GM18868 (cell line): ENCODE data around the gene ZBTB38.

Experiments used
- ATAC-seq: cut with Tn5 transposase; IDR thresholded peaks from one replicate; pipeline ENCODE4 v1.9.1; 2021; ENCODE audit warnings: mild to moderate bottlenecking, moderate library complexity; ENCODE audit not compliant: unreplicated experiment

Gene ZBTB38

DNA sequence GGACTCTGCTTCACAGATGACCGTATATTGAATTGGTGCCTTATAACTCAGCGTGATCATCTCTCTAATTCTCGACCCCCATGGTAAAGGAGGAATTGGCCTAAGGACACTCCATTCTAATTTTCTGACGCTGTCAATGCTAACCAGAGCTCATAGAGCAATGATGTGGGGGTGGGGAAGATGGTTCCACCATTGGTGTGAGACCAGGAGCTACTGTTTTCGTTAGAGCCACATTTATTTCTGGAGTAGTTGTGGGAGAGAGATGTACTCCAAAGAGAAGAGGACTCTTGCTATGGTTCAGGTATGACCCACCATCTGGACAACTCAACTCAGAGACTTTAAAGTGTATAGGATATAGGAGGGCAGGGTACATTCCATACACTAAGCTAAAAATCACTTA is 16.3 kb downstream of the ZBTB38 start:
- no peak for ATAC-seq

DNA sequence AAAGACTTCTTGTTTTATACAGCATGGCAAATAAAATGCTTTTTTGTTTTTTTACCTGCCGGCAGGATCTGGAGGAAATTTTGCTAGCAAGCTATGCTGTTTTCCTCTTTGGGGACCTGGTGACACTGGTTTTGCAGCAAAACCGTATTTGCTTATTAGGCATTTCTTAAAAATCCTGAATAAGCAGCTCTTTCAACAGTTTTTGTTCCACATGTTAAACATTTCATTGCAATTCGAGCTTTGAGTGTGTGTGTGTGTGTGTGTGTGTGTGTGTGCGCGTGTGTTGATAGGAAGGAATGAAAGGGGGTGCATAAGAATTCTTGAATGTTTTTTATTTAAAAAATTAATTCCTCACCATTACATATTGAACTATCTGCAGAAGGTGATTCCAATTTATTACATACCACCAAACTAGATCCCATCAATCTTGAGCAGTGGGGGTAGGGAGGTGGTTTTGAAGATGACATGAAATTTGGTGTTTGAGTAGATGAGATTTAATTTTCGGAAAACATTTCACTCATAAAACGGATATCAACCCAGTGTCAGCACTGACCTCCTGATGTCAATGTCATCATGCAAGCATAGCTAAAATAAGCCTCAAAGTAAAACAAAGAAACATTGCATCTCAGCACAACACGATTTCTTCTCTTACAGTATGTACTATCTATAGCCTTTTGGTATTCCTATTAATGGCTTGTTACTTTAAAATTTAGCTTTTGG is 17.3 kb downstream of the ZBTB38 start:
- ATAC-seq = no peak

DNA sequence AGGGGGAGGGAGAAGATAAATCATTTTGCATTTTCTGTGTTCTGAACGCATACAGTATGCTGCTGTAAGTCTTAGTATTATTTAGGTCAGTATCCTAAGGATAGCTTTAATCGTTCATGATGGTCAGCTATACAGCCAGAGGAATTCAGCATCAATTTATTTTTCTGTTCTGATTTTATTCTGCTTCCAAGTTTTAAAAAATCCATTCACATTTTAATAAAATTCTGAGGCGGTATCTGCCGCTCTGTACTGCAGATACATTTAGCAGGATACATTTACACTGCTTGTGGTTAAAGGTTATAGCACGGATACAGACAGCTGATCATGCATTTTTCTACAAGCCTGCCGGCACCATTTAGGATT is 17.8 kb downstream of the ZBTB38 start:
- ATAC-seq = peak; percentile 22

DNA sequence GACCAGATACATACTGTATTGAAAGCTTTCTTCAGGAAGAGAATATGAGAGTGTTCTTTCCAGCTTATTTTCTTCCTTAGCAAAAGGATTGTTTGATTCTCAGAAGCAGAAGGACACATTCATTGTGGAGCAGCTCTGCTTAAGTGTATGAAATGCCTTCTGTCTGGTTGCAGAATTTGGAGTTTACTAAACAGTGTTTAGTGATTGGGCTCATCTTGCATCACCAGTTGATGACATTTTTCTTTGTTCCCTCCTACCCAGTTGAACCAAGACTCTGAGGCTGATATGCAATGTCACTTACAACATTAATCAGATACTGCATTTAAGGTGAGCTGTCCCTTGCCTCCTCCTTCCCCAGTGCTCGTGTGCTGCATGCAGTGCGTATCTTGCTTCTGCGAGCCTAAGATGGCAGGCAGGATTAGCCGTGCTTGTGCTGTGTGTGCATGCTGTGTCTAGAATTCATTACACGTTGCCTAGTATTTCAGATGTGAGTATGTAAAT is 18.4 kb downstream of the ZBTB38 start:
- ATAC-seq = peak; percentile 37

DNA sequence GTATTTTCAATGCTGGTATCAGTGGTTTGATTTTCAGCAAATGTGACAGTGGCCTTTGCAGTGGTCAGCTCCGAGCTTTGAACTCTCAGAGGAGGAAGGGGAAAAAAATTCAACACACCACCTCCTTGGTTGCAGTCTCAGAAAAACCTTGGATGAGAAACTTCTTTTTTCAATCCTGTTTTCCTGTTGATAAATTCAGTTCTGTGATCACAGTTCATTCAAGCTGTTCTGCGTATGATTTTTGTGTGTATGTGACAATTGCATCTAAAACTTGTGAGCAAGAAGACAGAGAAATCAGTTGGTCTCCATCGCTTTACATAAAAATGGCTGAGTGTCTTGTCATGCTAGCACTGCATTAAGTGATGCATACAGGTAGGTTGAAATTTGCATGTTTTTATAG is 19.2 kb downstream of the ZBTB38 start:
- no peak for ATAC-seq

DNA sequence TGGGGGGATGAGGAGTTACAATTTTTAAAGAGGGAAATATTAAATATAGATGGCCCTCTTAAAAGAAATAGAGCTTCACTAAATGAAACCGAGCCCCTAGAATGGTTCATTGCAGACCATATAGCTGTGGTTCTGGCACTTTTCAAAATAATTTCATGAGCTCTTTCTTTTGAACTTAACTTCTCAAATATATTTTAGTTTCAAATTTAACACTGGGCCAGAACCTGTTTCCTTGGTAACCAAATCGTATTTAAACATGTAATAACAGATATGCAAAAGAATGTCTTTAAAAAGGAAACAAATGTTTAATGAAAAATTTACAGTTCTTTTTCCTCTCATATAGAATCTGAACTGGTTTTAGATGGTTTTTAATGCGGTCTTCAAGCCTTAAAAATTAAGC is 20.1 kb downstream of the ZBTB38 start:
- no peak for ATAC-seq

DNA sequence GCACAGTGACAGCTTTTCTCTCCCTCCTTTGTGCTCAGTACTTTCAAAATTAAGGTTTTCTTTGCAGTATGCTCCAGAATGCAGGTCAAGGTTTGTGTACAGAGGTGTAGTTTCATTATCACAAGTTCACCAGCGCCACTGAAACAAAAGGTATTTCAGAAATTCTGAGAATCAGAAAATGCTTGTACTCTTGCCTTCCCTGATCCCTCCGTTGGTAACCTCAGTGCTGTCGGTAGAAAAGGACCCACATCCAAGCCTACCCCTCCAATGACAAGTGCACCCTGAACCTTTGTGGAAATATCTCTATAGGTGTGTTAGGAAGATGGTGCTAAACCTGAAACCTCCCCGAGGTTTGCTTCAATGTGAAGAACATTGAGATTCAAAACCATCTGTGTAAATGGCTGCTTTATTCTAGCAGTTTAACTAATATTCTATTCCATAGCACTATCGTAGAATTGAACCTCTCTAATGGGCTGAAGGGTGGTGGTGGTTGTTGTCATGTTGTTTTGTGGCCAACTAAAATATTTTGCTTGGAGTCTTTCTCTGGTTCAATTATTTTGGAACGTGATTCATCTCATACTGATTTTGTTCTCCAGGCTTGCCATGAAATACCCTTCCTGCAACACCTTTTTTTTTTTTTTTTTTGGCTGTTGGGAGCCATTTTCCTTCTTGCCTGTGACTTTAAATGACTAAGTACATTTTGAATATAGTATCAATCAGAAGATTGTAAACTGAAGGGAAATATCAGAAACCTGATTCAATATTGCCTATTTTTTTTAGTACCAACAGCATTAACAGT is 20.7 kb downstream of the ZBTB38 start:
- ATAC-seq = no peak

DNA sequence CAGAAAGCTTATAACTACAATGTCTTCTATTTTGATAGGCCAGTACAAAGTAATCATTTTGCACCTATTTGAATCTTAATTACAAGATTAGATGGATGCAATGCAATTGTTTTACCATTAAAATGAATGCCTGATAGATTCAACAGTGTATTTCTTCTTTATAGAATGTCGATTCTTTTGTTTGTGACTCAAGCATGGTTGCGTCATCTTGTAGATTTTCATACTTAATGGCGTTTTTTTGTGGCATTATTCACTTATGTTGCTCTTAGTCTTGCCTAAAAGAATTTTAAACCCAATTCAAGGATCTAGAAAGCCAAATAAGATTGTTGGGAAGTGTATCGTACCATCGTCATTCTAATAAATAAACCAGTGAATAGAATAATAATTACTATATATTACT is 21.4 kb downstream of the ZBTB38 start:
- ATAC-seq = no peak

DNA sequence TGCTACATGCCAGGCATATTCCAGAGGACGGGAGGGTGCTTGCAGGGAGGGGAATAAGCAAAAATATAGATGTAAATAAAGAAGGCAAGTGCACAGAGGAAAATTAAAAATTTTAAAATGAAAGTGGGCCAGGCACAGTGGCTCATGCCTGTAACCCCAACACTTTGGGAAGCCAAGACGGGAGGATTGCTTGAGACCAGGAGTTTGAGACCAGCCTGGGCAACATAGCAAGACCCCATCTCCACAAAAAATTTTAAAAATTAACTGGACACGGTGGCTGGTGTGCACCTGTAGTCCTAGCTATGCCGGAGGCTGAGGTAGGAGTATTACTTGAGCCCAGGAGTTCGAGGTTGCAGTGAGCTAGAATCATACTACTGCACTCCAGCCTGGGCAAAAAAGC is 22.4 kb downstream of the ZBTB38 start:
- no peak for ATAC-seq

DNA sequence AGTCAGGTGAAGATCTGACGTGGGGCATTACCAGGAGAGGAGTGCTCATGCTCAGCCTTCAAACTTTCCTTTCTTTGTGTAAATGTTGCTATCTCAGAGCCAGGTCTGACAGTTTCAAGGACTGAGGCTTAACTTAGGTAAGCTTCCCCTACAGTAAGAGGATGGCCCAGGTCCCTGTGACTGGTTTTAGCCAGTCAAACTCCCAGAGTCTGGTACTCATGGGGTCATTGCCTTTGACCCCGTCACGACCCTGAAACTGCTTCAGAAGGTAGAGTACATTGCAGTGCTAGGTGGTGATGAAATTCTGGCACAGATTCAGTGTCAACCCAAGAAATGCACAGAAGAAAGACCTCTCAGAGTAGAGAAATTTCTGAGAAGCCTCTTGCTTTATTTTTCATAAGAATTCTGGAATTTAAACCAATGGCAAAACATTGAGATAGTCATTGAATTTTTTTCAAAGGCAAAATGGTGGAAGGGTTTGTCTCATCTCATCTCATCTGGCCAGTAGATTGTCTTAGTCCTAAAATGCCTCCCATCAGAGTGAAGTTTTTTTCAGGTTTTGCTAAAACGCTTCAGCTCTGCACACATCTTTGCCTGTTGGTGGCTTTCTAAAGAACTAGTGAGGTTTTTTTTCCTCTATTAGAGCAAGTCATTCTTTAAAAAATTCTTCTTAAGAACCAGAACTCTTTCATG is 23.1 kb downstream of the ZBTB38 start:
- ATAC-seq = peak; percentile 33

DNA sequence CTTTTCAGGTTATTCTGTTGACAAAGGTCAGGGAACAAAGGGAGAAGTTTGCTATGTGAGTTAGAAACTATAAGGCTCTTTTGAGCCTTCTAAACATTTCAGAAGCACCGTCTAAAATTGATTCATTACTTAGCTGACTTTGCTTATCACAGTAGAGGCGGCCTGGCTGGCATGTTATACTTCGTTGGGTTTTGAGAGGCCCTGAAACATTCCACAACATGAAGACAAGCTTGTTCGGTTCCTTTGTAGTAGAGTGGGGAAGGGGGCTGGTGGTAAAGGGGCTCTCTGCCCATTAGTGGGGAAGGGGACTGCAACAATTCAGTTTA is 23.6 kb downstream of the ZBTB38 start:
- ATAC-seq = no peak

DNA sequence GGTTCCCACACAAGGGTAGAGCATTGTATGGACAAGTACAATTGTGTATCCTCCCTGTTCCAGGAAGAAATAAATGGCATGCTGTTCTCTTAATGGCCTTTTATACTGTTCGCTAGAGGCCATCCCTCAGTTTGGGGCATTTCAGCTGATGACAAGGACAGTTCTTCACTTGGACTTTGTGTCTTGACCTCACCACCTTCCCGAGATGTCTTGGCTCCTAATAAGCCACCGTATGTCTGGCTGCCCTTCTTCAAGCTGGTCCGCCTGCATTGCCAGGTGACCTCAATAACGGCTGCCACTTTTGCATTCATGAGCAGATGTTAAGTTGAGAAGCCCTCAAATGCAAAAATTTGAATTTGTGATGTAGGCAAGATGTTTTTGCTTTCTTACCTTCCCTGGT is 24.1 kb downstream of the ZBTB38 start:
- no peak for ATAC-seq

DNA sequence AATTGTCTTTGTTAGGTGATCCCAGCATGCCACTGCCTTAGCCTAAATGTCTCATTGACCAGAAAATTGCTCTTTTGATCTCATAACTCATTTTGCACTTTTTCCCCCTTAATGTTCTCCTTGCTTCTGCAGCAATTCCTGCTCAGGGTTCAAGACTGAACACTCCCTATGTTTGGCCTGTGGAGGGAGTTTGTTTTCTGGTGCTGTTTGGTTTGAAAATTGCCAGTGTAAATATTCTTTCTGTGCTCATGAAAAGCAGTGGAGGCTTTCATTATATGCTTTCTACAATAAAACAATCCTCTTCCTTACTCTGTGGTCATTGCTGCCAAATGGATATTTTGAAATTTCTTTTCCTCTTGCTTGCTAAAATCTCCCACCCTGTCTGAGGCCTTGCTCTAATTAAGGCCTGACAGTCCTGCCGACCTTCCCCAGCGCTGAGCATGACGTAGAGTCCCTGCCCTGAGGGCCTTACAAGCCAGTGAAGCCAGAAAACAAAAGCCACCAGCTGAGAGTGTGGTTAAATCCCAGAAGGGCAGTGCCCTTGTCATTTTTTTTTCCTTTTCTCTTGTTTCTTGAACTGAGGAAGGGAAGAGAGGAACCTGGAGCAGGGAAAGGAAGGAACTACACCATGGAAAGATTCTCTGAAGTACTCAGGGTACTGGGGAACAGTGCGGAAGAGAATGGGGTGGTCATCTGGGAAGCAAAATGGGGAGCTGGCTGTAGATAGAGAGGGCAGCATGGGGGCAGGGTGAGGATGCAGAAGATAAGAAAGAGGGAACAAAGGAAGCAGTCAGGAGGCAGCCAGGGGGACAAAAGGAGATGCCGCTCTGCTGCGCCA is 24.8 kb downstream of the ZBTB38 start:
- ATAC-seq = no peak

DNA sequence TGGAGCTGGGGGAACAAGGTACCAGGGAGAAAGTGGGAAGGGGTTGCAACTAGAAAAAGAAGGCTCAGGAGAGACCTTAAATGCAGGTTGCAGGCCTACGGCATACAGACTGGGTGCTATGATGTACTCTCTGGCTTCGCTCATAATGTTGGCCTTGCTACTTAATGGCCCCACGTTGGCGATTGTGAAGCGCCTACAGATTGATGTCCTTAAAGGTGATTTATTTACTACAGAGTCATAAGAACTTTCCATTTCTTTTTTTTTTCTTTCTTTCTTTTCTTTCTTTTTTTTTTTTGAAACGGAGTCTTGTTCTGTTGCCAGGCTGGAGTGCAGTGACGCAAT is 25.4 kb downstream of the ZBTB38 start:
- ATAC-seq = no peak

DNA sequence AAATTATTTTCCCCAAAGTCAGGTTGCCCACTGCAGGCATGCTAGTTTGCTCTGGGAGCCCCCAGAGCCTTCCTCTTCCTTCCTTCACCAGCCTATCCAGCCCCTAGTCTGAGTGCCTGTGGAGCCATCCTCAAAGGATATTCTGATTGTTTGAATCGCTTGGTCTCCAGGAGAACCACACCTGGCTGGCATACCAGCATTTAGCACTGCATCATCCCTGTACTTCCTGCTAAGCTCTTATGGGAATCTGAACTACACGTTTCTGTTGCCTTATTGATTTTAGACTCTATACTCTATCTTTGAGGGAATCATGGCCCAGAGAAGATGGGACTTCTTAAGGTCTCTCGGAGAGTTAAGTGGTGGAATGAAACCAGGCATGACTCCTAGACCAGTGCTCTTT is 26.3 kb downstream of the ZBTB38 start:
- no peak for ATAC-seq

DNA sequence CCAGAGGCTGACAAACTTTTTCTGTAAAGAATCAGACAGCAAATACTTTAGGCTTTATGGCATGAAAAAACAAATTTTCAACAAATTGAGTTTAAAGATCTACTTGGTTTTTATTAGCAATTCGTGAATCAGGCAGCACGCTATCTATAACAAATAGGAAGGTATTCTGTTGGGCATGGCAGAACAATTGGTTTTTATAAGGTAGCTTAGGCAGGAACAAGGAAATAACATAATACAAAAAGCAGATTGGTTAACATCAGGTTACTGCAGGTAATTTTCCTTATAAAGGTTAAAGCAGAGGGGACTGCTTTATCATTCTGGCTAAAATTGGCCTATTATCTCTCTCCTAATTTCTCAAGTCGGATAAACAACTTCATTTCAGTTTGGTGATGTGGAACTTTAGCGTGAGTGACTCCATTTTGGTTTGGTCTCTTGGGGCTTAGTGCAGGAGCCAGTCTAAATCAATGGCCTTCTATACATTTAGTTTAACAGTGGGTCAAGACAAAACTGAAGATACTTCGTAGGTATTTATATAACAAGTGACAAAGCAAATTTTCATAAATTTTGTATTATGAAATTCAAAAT is 26.8 kb downstream of the ZBTB38 start:
- no peak for ATAC-seq

DNA sequence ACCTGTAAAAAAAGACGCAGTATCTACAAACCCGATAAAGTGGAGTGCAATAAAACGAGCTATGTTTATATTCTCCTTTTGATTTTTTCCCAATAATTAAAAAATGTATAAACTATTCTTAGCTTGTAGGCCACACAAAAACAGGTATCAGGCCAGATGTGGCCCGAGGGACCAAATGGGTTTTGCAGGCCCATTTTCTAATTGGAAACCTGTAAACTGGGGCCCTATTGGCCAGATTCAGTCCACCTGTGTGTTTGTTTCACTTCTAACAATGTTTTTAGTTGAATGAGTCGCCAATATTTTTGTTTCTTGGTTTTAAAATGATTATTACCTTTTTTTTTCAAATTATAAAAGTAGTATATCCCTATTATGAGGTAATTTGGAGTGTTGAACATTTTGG is 29.7 kb downstream of the ZBTB38 start:
- ATAC-seq = no peak

DNA sequence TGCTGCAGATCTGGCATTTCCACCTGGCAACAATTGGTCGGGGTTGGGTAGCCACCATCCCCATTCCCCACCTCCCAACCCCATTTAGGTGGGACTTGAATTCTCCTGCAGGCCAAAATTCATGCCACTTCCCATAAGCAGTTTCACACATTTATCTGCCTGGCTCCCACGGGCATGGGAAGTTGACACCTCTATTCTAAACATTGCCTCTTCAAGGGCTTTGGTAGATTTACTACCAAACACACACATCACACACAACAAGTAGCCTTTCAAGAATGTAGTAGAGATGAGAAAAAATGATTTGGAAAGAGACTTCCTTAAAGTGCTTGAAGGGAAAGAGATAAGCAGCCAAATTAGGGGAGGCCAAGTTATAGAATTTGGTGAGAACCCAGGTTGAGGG is 30.9 kb downstream of the ZBTB38 start:
- ATAC-seq = no peak

DNA sequence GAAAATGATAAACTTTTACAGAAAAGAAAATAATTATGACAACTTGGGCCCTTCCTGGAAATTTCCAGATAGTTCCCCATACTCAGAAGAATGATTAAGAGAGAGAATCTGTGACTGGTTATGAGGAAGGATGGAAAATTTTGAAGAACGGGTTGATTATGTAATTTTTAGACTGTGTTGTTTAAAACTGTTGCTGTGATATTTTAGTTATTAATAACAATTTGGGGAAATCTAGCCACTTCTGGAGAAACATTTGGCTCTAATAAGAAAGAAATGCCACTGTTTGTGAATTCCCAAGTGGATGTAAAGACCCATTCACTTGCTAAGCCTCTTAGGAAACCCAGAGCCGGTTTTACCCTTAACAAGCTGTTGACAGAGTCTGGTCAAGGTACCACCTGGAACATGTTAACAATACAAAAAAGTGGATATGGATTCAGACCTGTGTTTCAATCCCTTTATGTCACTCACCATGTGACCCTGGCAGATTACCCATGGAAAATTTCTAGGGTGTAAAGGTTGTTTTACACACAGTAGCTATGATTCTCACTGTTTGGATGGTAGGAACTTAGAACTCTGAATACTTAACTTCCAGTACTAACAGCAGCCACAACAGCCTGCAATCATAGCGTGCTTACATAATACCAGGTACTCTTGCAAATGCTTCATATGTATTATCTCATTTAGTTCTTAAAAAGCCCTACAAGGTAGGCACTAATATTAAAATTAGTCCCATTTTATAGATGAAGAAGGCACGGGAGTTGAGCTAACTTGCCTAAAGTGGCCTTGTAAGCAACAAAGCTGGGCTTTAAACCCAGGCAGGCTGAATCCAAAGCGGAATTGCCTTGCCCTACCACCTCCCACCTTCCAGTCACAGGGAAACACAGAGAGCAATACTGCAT is 32.0 kb downstream of the ZBTB38 start:
- no peak for ATAC-seq

DNA sequence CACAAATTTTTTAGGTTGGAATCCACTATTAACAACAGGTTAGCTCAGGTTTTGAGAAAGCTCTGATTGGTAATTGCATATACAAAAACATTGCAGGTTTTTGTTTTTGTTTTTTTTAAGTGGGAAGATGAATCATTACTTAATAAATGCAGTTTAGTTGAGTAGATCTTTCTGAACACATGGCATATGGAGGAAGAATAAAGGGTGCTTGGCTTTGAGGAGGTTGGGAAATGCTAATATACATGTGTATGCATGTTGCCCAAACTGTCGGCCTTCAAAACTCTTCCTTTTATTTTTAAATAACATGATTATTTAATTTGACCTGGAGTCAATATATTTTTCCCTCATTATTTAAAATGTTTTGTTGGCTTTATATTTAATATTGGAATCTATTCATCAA is 32.8 kb downstream of the ZBTB38 start:
- ATAC-seq = no peak
